Upper lobe of left lung (tissue), 6 donors: ENCODE measurements around the gene FGF14. TPM values are rescaled to one million over a fixed set of nuclear protein-coding genes. Genes with fewer than 3 reads are reported as not detected.

ENCODE experiments used
- ATAC-seq, 2 donors: fragments of 200-7000 bp; cut with Tn5 transposase; one replicate each; pipeline ENCODE4 v1.9.1; 2022; ENCODE audit warnings: mild to moderate bottlenecking in 2 of 2, moderate library complexity in 2 of 2; ENCODE audit not compliant: low FRiP score in 2 of 2
- DNase-seq, 2 donors: peaks; one replicate each; pipeline ENCODE4 v3.0.0-alpha.2; 2019 to 2020
- H3K27ac ChIP-seq, 4 donors: fragments of 200-600 bp; sonication (generic); one replicate each; pipeline ENCODE4 v1.5.1; 2016 to 2019
- H3K27me3 ChIP-seq, 4 donors: fragments of 200-600 bp; sonication (generic); one replicate each; pipeline ENCODE4 v1.5.1; 2017 to 2019
- H3K36me3 ChIP-seq, 4 donors: fragments of 200-600 bp; sonication (generic); one replicate each; pipeline ENCODE4 v1.5.1; 2016 to 2019
- H3K4me1 ChIP-seq, 4 donors: fragments of 200-600 bp; sonication (generic); one replicate each; pipeline ENCODE4 v1.5.1; 2018 to 2019
- H3K4me3 ChIP-seq, 4 donors: fragments of 200-600 bp; sonication (generic); one replicate each; pipeline ENCODE4 v1.5.1; 2017 to 2019; ENCODE audit warnings: mild to moderate bottlenecking in 2 of 4, moderate library complexity in 1 of 4
- H3K9me3 ChIP-seq, 4 donors: fragments of 200-600 bp; sonication (generic); one replicate each; pipeline ENCODE4 v1.5.1; 2018 to 2019
- EP300 ChIP-seq, 4 donors: sonication (generic); formaldehyde crosslinking; IDR thresholded peaks; one replicate each; pipeline ENCODE4 v1.5.1; 2017; ENCODE audit warnings: antibody characterized with exemption in 4 of 4, control low read depth in 2 of 4
- POLR2A ChIP-seq, 4 donors: fragments of 450-650 bp; IDR thresholded peaks; one replicate each; pipeline ENCODE4 v1.5.1; 2016 to 2017; ENCODE audit warnings: antibody characterized with exemption in 4 of 4, mild to moderate bottlenecking in 2 of 4
- POLR2AphosphoS5 ChIP-seq, 2 donors: sonication (generic); formaldehyde crosslinking; IDR thresholded peaks; one replicate each; pipeline ENCODE4 v1.5.1; 2017; ENCODE audit warnings: antibody characterized with exemption in 2 of 2
- WGBS, 2 donors: methylation state at CpG; one replicate each; pipeline ENCODE4 v1.1.5; 2017 to 2018; 5-methylcytosine and 5-hydroxymethylcytosine counted together
- total RNA-seq, 6 donors: library from RNA; depleted of rRNA in 4 of 6; stranded (reverse); fragments of >200 nt in 4 of 6; gene quantifications; one replicate each; pipeline versions ENCODE4 v1.1.0 to v1.2.1, GENCODE V29; 2016 to 2021
- TF ChIP-seq, protein P1 (sequence below), 6 experiments: fragments of 450-650 bp in 4 of 6; fragments of 200-600 bp in 2 of 6; sonication (generic) in 2 of 6; IDR thresholded peaks; one replicate each; pipeline ENCODE4 v1.5.1; 2016 to 2019; ENCODE audit warnings: antibody characterized with exemption in 6 of 6
- donor health status: DM: no; HTN: no; CAD: no; lungs with moderate emphysema.
- donor health status: DM: no; HTN: yes; CAD: no; lungs with severe emphysema.

The FGF14 gene
- total RNA-seq, 6 donors from 2014 or later, result 0.80 to 8.4 (median 4.1) TPM

DNA sequence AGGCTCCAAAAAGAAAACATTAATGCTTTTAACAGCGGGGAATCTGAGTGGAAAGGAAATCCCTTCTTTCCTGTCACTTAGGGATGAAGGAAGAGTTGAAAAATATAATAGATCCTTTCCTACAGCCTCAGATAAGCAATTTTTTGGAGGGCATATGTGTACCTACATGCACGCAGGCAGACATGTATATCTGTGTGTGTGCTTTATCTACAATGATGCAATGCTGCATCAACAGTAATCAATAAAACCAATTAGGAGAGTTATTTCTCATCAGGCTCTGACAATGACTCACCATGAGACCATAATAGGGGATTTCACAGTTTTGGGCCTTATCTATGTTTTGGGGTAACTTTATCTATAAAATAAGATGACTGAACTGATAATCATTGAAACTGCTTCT, 505.3 kb downstream of the FGF14 start:
- TF ChIP-seq, protein P1, sequence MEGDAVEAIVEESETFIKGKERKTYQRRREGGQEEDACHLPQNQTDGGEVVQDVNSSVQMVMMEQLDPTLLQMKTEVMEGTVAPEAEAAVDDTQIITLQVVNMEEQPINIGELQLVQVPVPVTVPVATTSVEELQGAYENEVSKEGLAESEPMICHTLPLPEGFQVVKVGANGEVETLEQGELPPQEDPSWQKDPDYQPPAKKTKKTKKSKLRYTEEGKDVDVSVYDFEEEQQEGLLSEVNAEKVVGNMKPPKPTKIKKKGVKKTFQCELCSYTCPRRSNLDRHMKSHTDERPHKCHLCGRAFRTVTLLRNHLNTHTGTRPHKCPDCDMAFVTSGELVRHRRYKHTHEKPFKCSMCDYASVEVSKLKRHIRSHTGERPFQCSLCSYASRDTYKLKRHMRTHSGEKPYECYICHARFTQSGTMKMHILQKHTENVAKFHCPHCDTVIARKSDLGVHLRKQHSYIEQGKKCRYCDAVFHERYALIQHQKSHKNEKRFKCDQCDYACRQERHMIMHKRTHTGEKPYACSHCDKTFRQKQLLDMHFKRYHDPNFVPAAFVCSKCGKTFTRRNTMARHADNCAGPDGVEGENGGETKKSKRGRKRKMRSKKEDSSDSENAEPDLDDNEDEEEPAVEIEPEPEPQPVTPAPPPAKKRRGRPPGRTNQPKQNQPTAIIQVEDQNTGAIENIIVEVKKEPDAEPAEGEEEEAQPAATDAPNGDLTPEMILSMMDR (IDR thresholded peaks at IDR 0.05), result no peak
- no peak for TF ChIP-seq EP300 (IDR thresholded peaks at IDR 0.05)
- TF ChIP-seq POLR2AphosphoS5 (IDR thresholded peaks at IDR 0.05), result no peak
- TF ChIP-seq POLR2A (IDR thresholded peaks at IDR 0.05), result no peak
- Histone ChIP-seq H3K27me3 (no peaks in the 10 kb centered on the region), H3K9me3 (no peaks in the 10 kb centered on the region), H3K4me1 (no peaks in the 10 kb centered on the region), H3K4me3 (no peak overlapping the region), H3K36me3 (no peaks in the 10 kb centered on the region), H3K27ac (no peak overlapping the region)
- no peak for ATAC-seq
- 65% methylated on average over 2 of the region's 2 CpGs for WGBS, 2 donors
- DNase-seq, result no peak

- no peaks in the 10 kb centered on the region for H3K4me1 ChIP-seq
- H3K9me3 ChIP-seq, result no peaks in the 10 kb centered on the region
- ATAC-seq, result no peak
- DNase-seq, result no peak
- no peaks in the 10 kb centered on the region for H3K27me3 ChIP-seq
- H3K27ac ChIP-seq, result no peak overlapping the region
- WGBS, 2 donors, result 0 to 75% methylated on average over 1 of the region's 1 CpG
- no peak overlapping the region for H3K4me3 ChIP-seq
- no peaks in the 10 kb centered on the region for H3K36me3 ChIP-seq
- no peak for TF ChIP-seq POLR2AphosphoS5 (IDR thresholded peaks at IDR 0.05)
- no peak for TF ChIP-seq POLR2A (IDR thresholded peaks at IDR 0.05)
- TF ChIP-seq, protein P1 (IDR thresholded peaks at IDR 0.05), result no peak
- no peak for TF ChIP-seq EP300 (IDR thresholded peaks at IDR 0.05)
Measured at GRCh38 chr13:101893021-101893420, 508.8 kb downstream of the FGF14 start.

DNA sequence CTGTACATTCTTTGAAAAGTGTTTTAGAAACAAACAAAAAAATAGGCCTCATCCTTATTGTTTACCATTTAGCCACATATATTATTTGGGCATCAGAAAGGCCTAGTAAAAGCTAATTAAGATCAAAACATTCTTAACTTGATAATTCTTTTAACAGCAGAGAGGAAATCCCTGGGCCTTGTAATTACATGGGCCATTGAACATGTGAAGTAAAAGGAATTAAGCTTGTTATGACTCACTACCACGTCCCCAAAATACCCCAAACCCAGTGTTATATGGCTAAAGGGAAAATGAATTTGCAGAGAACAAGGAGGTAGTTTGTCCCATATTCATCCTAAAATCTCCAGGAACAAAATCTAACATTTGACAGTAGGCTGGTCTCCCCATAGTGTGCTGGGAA, 509.6 kb downstream of the FGF14 start:
- ATAC-seq (no peak), DNase-seq (no peak)
- no peaks in the 10 kb centered on the region for H3K4me1 ChIP-seq
- 36 to 46% methylated on average over 1 of the region's 1 CpG for WGBS, 2 donors
- no peaks in the 10 kb centered on the region for H3K9me3 ChIP-seq
- no peak overlapping the region for H3K27ac ChIP-seq
- no peaks in the 10 kb centered on the region for H3K36me3 ChIP-seq
- TF ChIP-seq POLR2A (IDR thresholded peaks at IDR 0.05) (no peak), POLR2AphosphoS5 (IDR thresholded peaks at IDR 0.05) (no peak), EP300 (IDR thresholded peaks at IDR 0.05) (no peak)
- TF ChIP-seq, protein P1 (IDR thresholded peaks at IDR 0.05), result no peak
- H3K27me3 ChIP-seq, result no peaks in the 10 kb centered on the region
- H3K4me3 ChIP-seq, result no peak overlapping the region

DNA sequence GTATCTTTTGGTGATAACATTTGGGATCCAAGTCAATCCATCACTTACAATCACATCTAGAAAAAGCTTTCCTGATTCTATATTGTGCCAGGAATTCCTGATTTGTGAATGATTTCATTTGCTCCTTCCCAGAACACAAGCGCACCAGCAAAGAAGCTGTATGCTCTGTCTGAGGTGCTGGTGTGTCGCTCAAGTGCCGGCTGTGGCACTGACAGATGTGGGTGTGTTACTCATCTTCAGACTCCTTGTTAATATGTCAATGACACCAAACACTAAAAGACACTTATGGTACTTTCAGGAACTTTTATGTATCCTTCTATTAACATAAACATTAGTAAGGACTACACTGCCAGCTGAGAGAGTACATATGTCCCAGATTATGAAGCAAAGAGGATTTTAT, 520.3 kb downstream of the FGF14 start:
- H3K9me3 ChIP-seq, result no peaks in the 10 kb centered on the region
- no peak for ATAC-seq
- no peaks in the 10 kb centered on the region for H3K4me1 ChIP-seq
- WGBS, 2 donors, result 85 to 91% methylated on average over 3 of the region's 3 CpGs
- no peak for TF ChIP-seq EP300 (IDR thresholded peaks at IDR 0.05)
- TF ChIP-seq POLR2AphosphoS5 (IDR thresholded peaks at IDR 0.05), result no peak
- TF ChIP-seq POLR2A (IDR thresholded peaks at IDR 0.05), result no peak
- TF ChIP-seq, protein P1 (IDR thresholded peaks at IDR 0.05), result no peak
- no peak overlapping the region for H3K27ac ChIP-seq
- H3K27me3 ChIP-seq, result no peaks in the 10 kb centered on the region
- H3K4me3 ChIP-seq, result no peak overlapping the region
- no peaks in the 10 kb centered on the region for H3K36me3 ChIP-seq
- DNase-seq, result no peak

DNA sequence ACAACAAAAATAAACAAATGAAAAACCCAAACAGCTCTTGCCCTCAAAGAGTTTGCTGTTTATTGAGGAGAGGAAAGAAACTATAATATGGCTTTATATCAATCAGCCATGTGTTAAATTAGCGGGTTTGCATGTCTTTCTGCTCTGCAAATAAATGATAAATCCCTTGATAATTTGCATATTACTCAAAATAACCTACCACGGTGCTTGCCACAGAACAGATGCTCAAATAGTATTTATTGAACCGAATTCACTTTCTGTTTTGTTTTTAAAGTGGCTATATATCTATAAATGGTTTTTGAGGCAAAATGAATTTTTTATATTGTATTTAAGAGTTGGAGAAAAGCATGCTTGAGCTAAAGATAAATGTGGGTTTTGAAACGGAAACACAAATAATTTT, 521.3 kb downstream of the FGF14 start:
- Histone ChIP-seq H3K27me3 (no peaks in the 10 kb centered on the region), H3K4me1 (no peaks in the 10 kb centered on the region), H3K4me3 (no peak overlapping the region), H3K27ac (no peak overlapping the region), H3K9me3 (no peaks in the 10 kb centered on the region), H3K36me3 (no peaks in the 10 kb centered on the region)
- TF ChIP-seq, protein P1 (IDR thresholded peaks at IDR 0.05), result no peak
- TF ChIP-seq POLR2AphosphoS5 (IDR thresholded peaks at IDR 0.05) (no peak), EP300 (IDR thresholded peaks at IDR 0.05) (no peak), POLR2A (IDR thresholded peaks at IDR 0.05) (no peak)
- no peak for ATAC-seq
- WGBS, 2 donors, result 81% methylated on average over 4 of the region's 4 CpGs
- no peak for DNase-seq
